Pons (tissue), 1 donor: ENCODE data around the gene BARHL1.
"Not testable (repeated sequence)": the region's sequence is repeated elsewhere in the genome, so short reads cannot be mapped to it uniquely, and the experiment has no call there.

ENCODE experiments used
- DNase-seq: peaks from one replicate; pipeline ENCODE4 v3.0.0-alpha.2; 2016; ENCODE audit warnings: low spot score

The BARHL1 gene

GRCh38 chr9:132556714-132557113 is 25.7 kb upstream of the BARHL1 start:
- no peak for DNase-seq

- DNase-seq = no peak
Measured at GRCh38 chr9:132557159-132557558, 25.2 kb upstream of the BARHL1 start.

GRCh38 chr9:132559711-132560110 is 22.7 kb upstream of the BARHL1 start:
- DNase-seq = no peak

- DNase-seq = peak; percentile 41
Measured at GRCh38 chr9:132560616-132561202, 21.7 kb upstream of the BARHL1 start.

- no peak for DNase-seq
Measured at GRCh38 chr9:132562306-132562573, 20.2 kb upstream of the BARHL1 start.

GRCh38 chr9:132564526-132564925 is 17.9 kb upstream of the BARHL1 start:
- no peak for DNase-seq

- DNase-seq = not testable (repeated sequence)
Measured at GRCh38 chr9:132568787-132569186, 13.6 kb upstream of the BARHL1 start.

GRCh38 chr9:132571806-132572600 is 10.4 kb upstream of the BARHL1 start:
- DNase-seq = no peak

GRCh38 chr9:132572921-132573320 is 9.5 kb upstream of the BARHL1 start:
- DNase-seq = no peak

- peak; percentile 42 for DNase-seq
Measured at GRCh38 chr9:132575005-132575609, 7.3 kb upstream of the BARHL1 start.

GRCh38 chr9:132575811-132576210 is 6.6 kb upstream of the BARHL1 start:
- DNase-seq = no peak

- no peak for DNase-seq
Measured at GRCh38 chr9:132577119-132577518, 5.3 kb upstream of the BARHL1 start.

- no peak for DNase-seq
Measured at GRCh38 chr9:132578367-132578932, 4.0 kb upstream of the BARHL1 start.

GRCh38 chr9:132579427-132579798 is 3.0 kb upstream of the BARHL1 start:
- no peak for DNase-seq

GRCh38 chr9:132582786-132583583 is 579 bp downstream of the BARHL1 start:
- no peak for DNase-seq

GRCh38 chr9:132583584-132584304 is 1.3 kb downstream of the BARHL1 start:
- DNase-seq = no peak

GRCh38 chr9:132584601-132585560 is 2.5 kb downstream of the BARHL1 start:
- DNase-seq = no peak

GRCh38 chr9:132585954-132586829 is 3.8 kb downstream of the BARHL1 start:
- no peak for DNase-seq

- no peak for DNase-seq
Measured at GRCh38 chr9:132586830-132587591, 4.6 kb downstream of the BARHL1 start.
